CD8-positive, alpha-beta memory T cell (primary cell): Measurements from ENCODE around the gene FHIT. TPM values are rescaled to one million over a fixed set of nuclear protein-coding genes. Genes with fewer than 3 reads are reported as not detected.
"Not testable (repeated sequence)": the region's sequence is repeated elsewhere in the genome, so short reads cannot be mapped to it uniquely, and the experiment has no call there.

Source experiments
- CTCF ChIA-PET: fragments of 350-600 bp; sonication (Branson Sonifier 250); formaldehyde crosslinking; loops from one replicate; lab custom pipeline; 2021; ENCODE audit warnings: antibody characterized with exemption; lab: Charles Lee
- POLR2A ChIA-PET: fragments of 350-600 bp; sonication (Branson Sonifier 250); formaldehyde crosslinking; loops from one replicate; lab custom pipeline; 2021; ENCODE audit warnings: antibody characterized with exemption; lab: Charles Lee
- DNase-seq, 5 donors: peaks; one replicate each; pipeline versions ENCODE4 v3.0.0 to v3.0.0-alpha.2; 2020 to 2022; ENCODE audit warnings: mixed read lengths in 1 of 5
- H3K27ac ChIP-seq: one replicate; pipeline ENCODE4 v1.7.0; 2013; ENCODE audit warnings: low read depth, mild to moderate bottlenecking, low read length, moderate library complexity
- H3K27me3 ChIP-seq: 2 replicates; pipeline ENCODE4 v1.7.0; 2013; ENCODE audit warnings: low read length, mild to moderate bottlenecking; ENCODE audit not compliant: insufficient read depth, poor library complexity, severe bottlenecking
- H3K36me3 ChIP-seq: 2 replicates; pipeline ENCODE4 v1.7.0; 2013; ENCODE audit warnings: mild to moderate bottlenecking, low read length, moderate library complexity; ENCODE audit not compliant: insufficient read depth
- H3K4me1 ChIP-seq: 2 replicates; pipeline ENCODE4 v1.7.0; 2013; ENCODE audit warnings: mild to moderate bottlenecking, low read length, moderate library complexity; ENCODE audit not compliant: insufficient read depth
- H3K4me3 ChIP-seq: 2 replicates; pipeline ENCODE4 v1.7.0; 2013; ENCODE audit warnings: mild to moderate bottlenecking, low read length
- H3K9me3 ChIP-seq: 2 replicates; pipeline ENCODE4 v1.7.0; 2013; ENCODE audit warnings: mild to moderate bottlenecking, low read length
- H3K27ac Mint-ChIP-seq, 8 donors: one replicate each; pipeline ENCODE4 v1.8.0; 2020 to 2021; ENCODE audit warnings: mixed read lengths in 8 of 8, mild to moderate bottlenecking in 6 of 8, inconsistent platforms in 3 of 8, moderate library complexity in 3 of 8
- H3K27me3 Mint-ChIP-seq, 2 donors: one replicate each; pipeline ENCODE4 v1.8.0; 2020 to 2021; ENCODE audit warnings: mixed read lengths in 2 of 2, mild to moderate bottlenecking in 1 of 2, moderate library complexity in 1 of 2
- H3K36me3 Mint-ChIP-seq, 3 donors: one replicate each; pipeline ENCODE4 v1.8.0; 2020 to 2021; ENCODE audit warnings: mixed read lengths in 3 of 3, inconsistent platforms in 1 of 3, mild to moderate bottlenecking in 1 of 3
- H3K4me1 Mint-ChIP-seq, 3 donors: one replicate each; pipeline ENCODE4 v1.8.0; 2020 to 2021; ENCODE audit warnings: mixed read lengths in 3 of 3, inconsistent platforms in 1 of 3, mild to moderate bottlenecking in 1 of 3
- H3K4me3 Mint-ChIP-seq, 7 donors: one replicate each; pipeline ENCODE4 v1.8.0; 2020 to 2021; ENCODE audit warnings: mixed read lengths in 7 of 7, mild to moderate bottlenecking in 6 of 7, moderate library complexity in 4 of 7, inconsistent platforms in 2 of 7
- H3K9me3 Mint-ChIP-seq, 5 donors: one replicate each; pipeline ENCODE4 v1.8.0; 2020 to 2022; ENCODE audit warnings: mixed read lengths in 5 of 5, mild to moderate bottlenecking in 3 of 5, moderate library complexity in 2 of 5, inconsistent platforms in 1 of 5
- polyA plus RNA-seq: library from polyadenylated mRNA; unstranded; fragments of 300-500 nt; fragmentation: Illumina TruSeq; gene quantifications from one replicate; pipeline ENCODE4 v1.2.3, GENCODE V29; 2021
- total RNA-seq, 2 experiments: library from RNA; stranded (reverse); gene quantifications; one replicate each; pipeline ENCODE4 v1.2.3, GENCODE V29; 2021

FHIT gene
- total and polyA plus RNA-seq, 3 experiments from 2014 or later, result 4.1 to 7.4 (median 4.2) TPM

DNA sequence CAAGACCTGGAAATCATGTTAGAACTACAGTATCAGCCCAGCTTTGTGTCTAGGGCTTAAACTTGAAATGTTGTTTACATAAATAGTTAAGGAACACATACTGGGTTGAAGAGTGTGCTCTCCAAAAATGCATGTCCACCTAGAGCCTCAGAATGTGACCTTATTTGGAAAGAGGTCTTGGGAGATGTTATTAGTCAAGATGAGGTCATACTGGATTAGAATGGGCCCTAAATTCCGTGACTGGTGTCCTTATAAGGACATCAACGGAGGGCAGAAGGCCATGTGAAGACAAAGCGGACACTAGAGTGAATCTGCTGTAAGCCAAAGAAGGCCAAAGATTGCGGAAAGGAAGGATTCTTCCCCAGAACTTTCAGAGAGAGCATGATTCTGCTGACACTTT, 1442.2 kb downstream of the FHIT start:
- no peak for DNase-seq
- Mint-ChIP-seq H3K9me3 (no peaks in the 10 kb centered on the region), H3K27ac (no peak overlapping the region), H3K27me3 (no peaks in the 10 kb centered on the region), H3K4me3 (no peak overlapping the region), H3K36me3 (peaks cover 0 to 1% (median 0%) of the 10 kb centered on the region in 3 donors), H3K4me1 (peaks cover 0 to 5% (median 0%) of the 10 kb centered on the region in 3 donors)
- Histone ChIP-seq H3K36me3 (no peaks in the 10 kb centered on the region), H3K27me3 (no peaks in the 10 kb centered on the region), H3K4me3 (no peak overlapping the region), H3K9me3 (no peaks in the 10 kb centered on the region), H3K27ac (no peak overlapping the region), H3K4me1 (no peaks in the 10 kb centered on the region)
- POLR2A ChIA-PET, result no interaction called here
- CTCF ChIA-PET, result interaction anchor here (1.1 to 1.3 kb wide), 3 partner anchors 17 to 597 kb away, joined by 3 to 4 read pairs (median 4); no protein-coding TSS in a partner anchor

DNA sequence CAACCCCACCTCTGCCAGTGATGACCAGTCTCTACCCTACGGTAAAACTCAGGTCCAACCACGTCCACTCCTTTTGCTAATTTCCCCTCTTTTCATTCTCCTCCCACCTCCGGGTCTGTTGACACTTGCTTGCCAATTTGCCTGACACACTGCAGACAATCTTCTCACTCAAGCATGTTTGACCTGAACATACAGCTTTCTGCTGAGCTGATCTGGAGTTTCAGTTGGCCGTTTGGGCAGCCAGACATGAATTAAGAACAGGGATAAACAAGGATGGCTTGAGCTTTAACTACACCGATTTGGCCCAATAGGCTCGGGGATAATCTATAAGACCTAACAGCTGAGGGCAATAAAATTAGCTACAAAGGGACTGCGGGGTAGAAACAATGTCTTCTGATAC, 1442.8 kb downstream of the FHIT start:
- H3K4me3 Mint-ChIP-seq, result no peak overlapping the region

DNA sequence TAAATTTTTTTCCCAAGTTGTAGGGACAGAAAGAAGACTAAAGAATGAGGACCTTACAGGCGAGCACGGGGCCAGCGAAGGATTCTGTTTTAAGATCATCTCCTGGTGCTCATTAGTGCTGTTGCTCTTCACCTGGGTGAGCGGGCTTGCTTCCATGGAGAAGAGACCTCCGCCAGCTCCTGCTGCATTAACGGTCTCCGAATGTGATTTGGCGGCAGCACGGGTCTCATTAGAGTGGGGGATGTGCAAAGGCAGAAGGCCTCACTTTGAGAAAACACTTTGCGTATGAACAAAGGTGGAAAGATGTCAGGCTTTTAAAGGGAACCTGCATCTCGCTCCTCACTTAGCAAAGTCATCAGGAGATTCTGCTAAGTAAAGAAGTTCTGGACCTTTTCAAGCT, 1448.0 kb downstream of the FHIT start:
- Mint-ChIP-seq H3K4me1 (peaks cover 5 to 7% (median 6%) of the 10 kb centered on the region in 3 donors), H3K9me3 (peaks cover 0 to 2% (median 0%) of the 10 kb centered on the region in 5 donors), H3K27ac (peak overlapping the region in 1 of 8 donors; percentile 41), H3K36me3 (peaks cover 0 to under 1% (median 0%) of the 10 kb centered on the region in 3 donors), H3K27me3 (peaks cover 0 to 3% of the 10 kb centered on the region in 2 donors), H3K4me3 (no peak overlapping the region)
- Histone ChIP-seq H3K27me3 (no peaks in the 10 kb centered on the region), H3K4me1 (no peaks in the 10 kb centered on the region), H3K27ac (no peak overlapping the region), H3K9me3 (no peaks in the 10 kb centered on the region), H3K36me3 (no peaks in the 10 kb centered on the region), H3K4me3 (no peak overlapping the region)
- POLR2A ChIA-PET, result no interaction called here
- CTCF ChIA-PET, result no interaction called here
- DNase-seq, result no peak

More for the DNA sequence above, 1442.8 kb downstream of the FHIT start:
- Mint-ChIP-seq H3K4me1 (peaks cover 0 to 5% (median 0%) of the 10 kb centered on the region in 3 donors), H3K9me3 (no peaks in the 10 kb centered on the region), H3K27me3 (no peaks in the 10 kb centered on the region), H3K27ac (no peak overlapping the region), H3K36me3 (peaks cover 0 to 1% (median 0%) of the 10 kb centered on the region in 3 donors)
- ChIA-PET POLR2A (no interaction called here), CTCF (no interaction called here)
- H3K4me1 ChIP-seq, result no peaks in the 10 kb centered on the region
- no peak overlapping the region for H3K4me3 ChIP-seq
- DNase-seq, result no peak
- no peak overlapping the region for H3K27ac ChIP-seq
- H3K36me3 ChIP-seq, result no peaks in the 10 kb centered on the region
- no peaks in the 10 kb centered on the region for H3K27me3 ChIP-seq
- no peaks in the 10 kb centered on the region for H3K9me3 ChIP-seq

DNA sequence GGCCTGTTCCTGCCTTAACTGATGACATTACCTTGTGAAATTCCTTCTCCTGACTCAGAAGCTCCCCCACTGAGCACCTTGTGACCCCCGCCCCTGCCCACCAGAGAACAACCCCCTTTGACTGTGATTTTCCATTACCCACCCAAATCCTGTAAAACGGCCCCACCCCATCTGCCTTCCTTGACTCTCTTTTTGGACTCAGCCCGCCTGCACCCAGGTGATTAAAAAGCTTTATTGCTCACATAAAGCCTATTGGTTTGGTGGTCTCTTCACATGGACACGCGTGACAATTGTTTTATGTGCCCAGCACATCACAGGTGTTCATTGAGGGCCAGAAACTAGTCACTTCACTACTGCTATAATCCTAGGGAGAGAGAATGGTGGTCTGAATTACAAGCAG, 1448.8 kb downstream of the FHIT start:
- POLR2A ChIA-PET, H3K27ac ChIP-seq, H3K4me3 ChIP-seq, H3K9me3 ChIP-seq, H3K27me3 ChIP-seq, H3K4me3 Mint-ChIP-seq, CTCF ChIA-PET, H3K4me1 Mint-ChIP-seq, DNase-seq, H3K27me3 Mint-ChIP-seq, H3K27ac Mint-ChIP-seq, H3K4me1 ChIP-seq, H3K36me3 ChIP-seq, H3K36me3 Mint-ChIP-seq, H3K9me3 Mint-ChIP-seq: not testable (repeated sequence)

DNA sequence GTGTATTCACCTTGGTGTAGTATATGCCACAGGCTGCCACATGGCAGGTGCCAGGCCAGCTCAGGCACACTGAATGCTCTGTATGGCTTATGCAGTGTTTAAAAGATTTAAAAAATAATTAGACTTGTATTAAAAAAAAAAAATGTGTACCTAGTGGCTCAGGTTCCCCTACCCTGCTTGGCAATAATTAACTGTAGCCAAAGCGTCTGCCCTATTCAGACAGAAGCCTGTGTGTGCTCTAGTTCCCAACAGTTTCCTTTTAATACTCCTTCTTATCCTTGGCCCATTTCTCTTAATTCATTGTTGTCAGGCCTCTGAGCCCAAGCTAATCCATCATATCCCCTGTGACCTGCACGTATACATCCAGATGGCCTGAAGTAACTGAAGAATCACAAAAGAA, 1449.2 kb downstream of the FHIT start:
- H3K36me3 ChIP-seq, result no peaks in the 10 kb centered on the region
- H3K27me3 Mint-ChIP-seq, result peaks cover 0 to 3% of the 10 kb centered on the region in 2 donors
- H3K4me3 Mint-ChIP-seq, result no peak overlapping the region
- POLR2A ChIA-PET, result no interaction called here
- H3K9me3 ChIP-seq, result no peaks in the 10 kb centered on the region
- H3K36me3 Mint-ChIP-seq, result peaks cover 0 to 5% (median 0%) of the 10 kb centered on the region in 3 donors
- H3K27ac ChIP-seq, result no peak overlapping the region
- peaks cover 5 to 7% (median 6%) of the 10 kb centered on the region in 3 donors for H3K4me1 Mint-ChIP-seq
- no peak overlapping the region for H3K27ac Mint-ChIP-seq
- CTCF ChIA-PET, result no interaction called here
- H3K4me3 ChIP-seq, result no peak overlapping the region
- no peak for DNase-seq
- H3K9me3 Mint-ChIP-seq, result peaks cover 0 to 2% (median 0%) of the 10 kb centered on the region in 5 donors
- H3K4me1 ChIP-seq, result no peaks in the 10 kb centered on the region
- no peaks in the 10 kb centered on the region for H3K27me3 ChIP-seq

DNA sequence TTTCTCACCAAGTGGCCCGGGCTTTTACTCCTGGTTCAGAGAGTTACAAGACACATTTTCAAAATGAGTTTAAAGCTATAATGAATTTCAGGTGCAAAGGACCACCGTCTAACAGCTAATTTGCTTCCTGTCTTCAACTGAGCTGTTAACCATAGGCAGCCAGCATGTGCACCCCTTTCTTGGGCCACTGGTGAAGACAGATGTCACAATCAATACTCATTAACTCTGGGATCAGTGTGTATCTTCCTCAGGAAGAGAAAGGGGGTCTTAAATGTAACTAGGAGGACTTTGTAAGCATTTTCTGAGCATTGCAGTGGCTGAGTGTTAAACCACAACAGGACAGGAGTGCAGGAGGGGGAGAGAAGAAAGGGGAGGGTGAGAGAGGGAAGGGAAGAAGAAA, 1450.8 kb downstream of the FHIT start:
- Mint-ChIP-seq H3K36me3 (peaks cover 0 to 11% (median 0%) of the 10 kb centered on the region in 3 donors), H3K4me3 (no peak overlapping the region), H3K27ac (peak overlapping the region in 1 of 8 donors; percentile 22), H3K9me3 (peaks cover 0 to 2% (median 0%) of the 10 kb centered on the region in 5 donors), H3K4me1 (peaks cover 5 to 7% (median 6%) of the 10 kb centered on the region in 3 donors), H3K27me3 (peaks cover 0 to 3% of the 10 kb centered on the region in 2 donors)
- Histone ChIP-seq H3K4me1 (no peaks in the 10 kb centered on the region), H3K36me3 (no peaks in the 10 kb centered on the region), H3K4me3 (no peak overlapping the region), H3K9me3 (no peaks in the 10 kb centered on the region), H3K27me3 (no peaks in the 10 kb centered on the region), H3K27ac (no peak overlapping the region)
- DNase-seq, result no peak
- CTCF ChIA-PET, result interaction anchor here (1.0 kb wide), 1 partner anchor 9 kb away, joined by 3 read pairs; no protein-coding TSS in a partner anchor
- POLR2A ChIA-PET, result no interaction called here

DNA sequence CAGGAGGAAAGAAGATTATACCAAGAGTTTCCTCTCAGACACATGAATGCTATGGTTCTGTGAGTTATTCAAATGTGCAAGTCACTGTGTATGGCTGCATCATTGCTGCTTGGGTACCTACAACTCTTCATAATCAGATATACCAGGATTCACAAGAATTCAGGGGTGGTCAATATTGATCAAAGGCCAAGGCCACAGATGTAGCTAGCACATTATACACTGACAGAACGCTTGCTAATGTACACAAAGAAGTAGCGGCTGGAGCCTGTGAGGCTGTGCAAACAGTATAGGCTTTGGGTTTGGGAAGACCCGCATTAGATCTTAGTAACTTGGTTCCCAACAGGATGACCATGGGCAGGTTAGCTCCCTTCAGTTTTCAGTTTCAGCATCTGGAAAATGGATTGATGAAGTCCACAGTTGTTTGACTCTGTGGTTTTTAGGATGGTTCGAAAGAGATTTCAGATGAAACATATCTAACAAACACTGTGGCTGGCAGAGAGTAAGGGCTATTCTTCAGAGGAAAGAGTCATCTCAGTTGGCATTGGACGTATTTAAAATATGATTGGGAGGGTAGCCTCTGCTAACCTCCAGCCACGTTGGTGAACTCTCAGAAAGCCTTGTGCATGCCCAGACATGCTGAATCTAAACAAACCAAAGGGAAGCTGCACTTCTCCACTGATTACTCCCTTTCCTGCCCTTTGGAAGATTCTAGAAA, 1452.7 kb downstream of the FHIT start:
- Histone ChIP-seq H3K27me3 (no peaks in the 10 kb centered on the region), H3K4me3 (no peak overlapping the region), H3K27ac (no peak overlapping the region), H3K4me1 (no peaks in the 10 kb centered on the region), H3K36me3 (no peaks in the 10 kb centered on the region), H3K9me3 (no peaks in the 10 kb centered on the region)
- Mint-ChIP-seq H3K4me3 (no peak overlapping the region), H3K27ac (no peak overlapping the region), H3K36me3 (peaks cover 0 to 11% (median 0%) of the 10 kb centered on the region in 3 donors), H3K9me3 (peaks cover 0 to 2% (median 0%) of the 10 kb centered on the region in 5 donors), H3K4me1 (peaks cover 5 to 7% (median 6%) of the 10 kb centered on the region in 3 donors), H3K27me3 (peaks cover 0 to 3% of the 10 kb centered on the region in 2 donors)
- POLR2A ChIA-PET, result no interaction called here
- no peak for DNase-seq
- CTCF ChIA-PET, result no interaction called here

DNA sequence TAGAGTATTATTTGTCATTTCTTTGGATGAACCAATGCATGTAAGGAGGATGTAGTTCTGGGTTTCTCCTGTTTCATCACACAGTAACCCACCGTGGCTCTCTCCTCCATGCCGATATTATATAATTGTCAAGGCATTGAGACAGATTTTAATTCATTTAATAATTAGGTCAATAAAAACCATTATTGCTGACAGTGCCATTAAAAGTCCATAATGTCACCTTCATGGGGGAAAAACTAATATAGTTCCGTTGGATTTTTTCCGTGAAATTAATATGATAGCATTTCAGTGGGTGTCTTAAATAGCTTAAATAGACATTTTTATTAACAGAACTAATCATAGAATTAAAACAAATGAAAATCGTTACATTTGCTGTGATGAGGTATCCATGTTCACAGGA, 1453.7 kb downstream of the FHIT start:
- no peak overlapping the region for H3K27ac Mint-ChIP-seq
- Histone ChIP-seq H3K9me3 (no peaks in the 10 kb centered on the region), H3K4me1 (no peaks in the 10 kb centered on the region), H3K36me3 (no peaks in the 10 kb centered on the region), H3K27me3 (no peaks in the 10 kb centered on the region), H3K4me3 (no peak overlapping the region), H3K27ac (no peak overlapping the region)
- CTCF ChIA-PET, result no interaction called here
- POLR2A ChIA-PET, result no interaction called here
- peaks cover 0 to 2% (median 0%) of the 10 kb centered on the region in 5 donors for H3K9me3 Mint-ChIP-seq
- H3K4me3 Mint-ChIP-seq, result no peak overlapping the region
- no peak for DNase-seq
- peaks cover 0 to 3% of the 10 kb centered on the region in 2 donors for H3K27me3 Mint-ChIP-seq
- peaks cover 0 to 11% (median 0%) of the 10 kb centered on the region in 3 donors for H3K36me3 Mint-ChIP-seq
- peaks cover 5 to 7% (median 6%) of the 10 kb centered on the region in 3 donors for H3K4me1 Mint-ChIP-seq
